ENCODE results near the gene RHEB.

Gene RHEB

DNA sequence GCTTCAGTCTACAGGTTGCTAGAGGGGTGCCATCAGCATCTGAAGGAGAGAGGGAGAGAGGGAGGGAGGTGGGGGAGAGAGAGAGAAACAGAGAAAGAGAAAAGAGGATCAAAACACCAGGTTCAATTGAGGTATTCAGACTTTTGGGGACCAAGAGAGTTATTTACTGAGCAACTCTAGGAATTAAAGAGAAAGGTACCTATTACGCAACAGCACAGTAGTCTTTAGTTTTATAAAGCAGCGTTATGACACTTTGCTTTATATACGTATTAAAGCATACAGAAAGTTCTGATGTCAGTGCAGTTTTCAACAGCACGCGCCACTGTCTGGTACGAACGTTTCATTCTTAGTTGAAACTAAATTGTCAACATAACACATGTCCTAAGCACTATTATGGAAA lies 41.8 kb downstream of the RHEB start:
- TF ChIP-seq, protein P1, sequence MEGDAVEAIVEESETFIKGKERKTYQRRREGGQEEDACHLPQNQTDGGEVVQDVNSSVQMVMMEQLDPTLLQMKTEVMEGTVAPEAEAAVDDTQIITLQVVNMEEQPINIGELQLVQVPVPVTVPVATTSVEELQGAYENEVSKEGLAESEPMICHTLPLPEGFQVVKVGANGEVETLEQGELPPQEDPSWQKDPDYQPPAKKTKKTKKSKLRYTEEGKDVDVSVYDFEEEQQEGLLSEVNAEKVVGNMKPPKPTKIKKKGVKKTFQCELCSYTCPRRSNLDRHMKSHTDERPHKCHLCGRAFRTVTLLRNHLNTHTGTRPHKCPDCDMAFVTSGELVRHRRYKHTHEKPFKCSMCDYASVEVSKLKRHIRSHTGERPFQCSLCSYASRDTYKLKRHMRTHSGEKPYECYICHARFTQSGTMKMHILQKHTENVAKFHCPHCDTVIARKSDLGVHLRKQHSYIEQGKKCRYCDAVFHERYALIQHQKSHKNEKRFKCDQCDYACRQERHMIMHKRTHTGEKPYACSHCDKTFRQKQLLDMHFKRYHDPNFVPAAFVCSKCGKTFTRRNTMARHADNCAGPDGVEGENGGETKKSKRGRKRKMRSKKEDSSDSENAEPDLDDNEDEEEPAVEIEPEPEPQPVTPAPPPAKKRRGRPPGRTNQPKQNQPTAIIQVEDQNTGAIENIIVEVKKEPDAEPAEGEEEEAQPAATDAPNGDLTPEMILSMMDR (conservative IDR thresholded peaks at IDR 0.05; ENCODE audit: low read depth, low read length) = no peak
- peaks cover 70% of the 10 kb centered on the region for H3K4me1 ChIP-seq (ENCODE audit: low read depth, poor library complexity, severe bottlenecking)
- no peak overlapping the region for H3K4me2 ChIP-seq
- peaks cover 91% of the 10 kb centered on the region for H3K79me2 ChIP-seq (ENCODE audit: insufficient read depth, low read depth)
- no peak overlapping the region for H3K27ac ChIP-seq
- no peak overlapping the region for H2AFZ ChIP-seq (ENCODE audit: low read depth)
- no peak overlapping the region for H3K9ac ChIP-seq
- H3K4me3 ChIP-seq (IDR thresholded peaks at IDR 0.05; ENCODE audit: insufficient read depth, low read depth, low read length) = no peak overlapping the region
- no peaks in the 10 kb centered on the region for H3K27me3 ChIP-seq (ENCODE audit: insufficient read depth, low read depth)
- H4K20me1 ChIP-seq (ENCODE audit: insufficient read depth) = peaks cover 10% of the 10 kb centered on the region; the same call in 1 of the 2 replicates
- no peaks in the 10 kb centered on the region for H3K36me3 ChIP-seq (ENCODE audit: insufficient read depth)

- peak overlapping the region; percentile 88 for H3K4me2 ChIP-seq
- peak overlapping the region; percentile 60 for H3K9ac ChIP-seq
- TF ChIP-seq, protein P1 (conservative IDR thresholded peaks at IDR 0.05; ENCODE audit: low read depth, low read length) = peak; percentile 36; the same call in 1 of the 2 replicates
These were observed 46.9 kb downstream of the RHEB start for GRCh38 chr7:151472644-151473380.

GRCh38 chr7:151470711-151471110 lies 49.0 kb downstream of the RHEB start:
- Histone ChIP-seq H3K36me3 (ENCODE audit: insufficient read depth) (peaks cover 27% of the 10 kb centered on the region; the same call in 1 of the 2 replicates), H4K20me1 (ENCODE audit: insufficient read depth) (no peaks in the 10 kb centered on the region), H3K79me2 (ENCODE audit: insufficient read depth, low read depth) (peaks cover 43% of the 10 kb centered on the region), H3K4me2 (peak overlapping the region; percentile 88), H3K4me1 (ENCODE audit: low read depth, poor library complexity, severe bottlenecking) (peaks cover 69% of the 10 kb centered on the region), H3K4me3 (IDR thresholded peaks at IDR 0.05; ENCODE audit: insufficient read depth, low read depth, low read length) (no peak overlapping the region), H3K9ac (peak overlapping the region; percentile 60; the same call in 1 of the 2 replicates), H3K27ac (peak overlapping the region; percentile 88; the same call in 1 of the 2 replicates), H3K27me3 (ENCODE audit: insufficient read depth, low read depth) (no peaks in the 10 kb centered on the region), H2AFZ (ENCODE audit: low read depth) (no peak overlapping the region)
- TF ChIP-seq, protein P1 (conservative IDR thresholded peaks at IDR 0.05; ENCODE audit: low read depth, low read length) = no peak

More at GRCh38 chr7:151472644-151473380, 46.9 kb downstream of the RHEB start:
- Histone ChIP-seq H2AFZ (ENCODE audit: low read depth) (peak overlapping the region; percentile 1; the same call in 1 of the 2 replicates), H3K27ac (peak overlapping the region; percentile 88), H3K79me2 (ENCODE audit: insufficient read depth, low read depth) (peaks cover 64% of the 10 kb centered on the region), H3K36me3 (ENCODE audit: insufficient read depth) (peaks cover 21% of the 10 kb centered on the region; the same call in 1 of the 2 replicates), H4K20me1 (ENCODE audit: insufficient read depth) (no peaks in the 10 kb centered on the region), H3K27me3 (ENCODE audit: insufficient read depth, low read depth) (no peaks in the 10 kb centered on the region), H3K4me1 (ENCODE audit: low read depth, poor library complexity, severe bottlenecking) (peaks cover 85% of the 10 kb centered on the region), H3K4me3 (IDR thresholded peaks at IDR 0.05; ENCODE audit: insufficient read depth, low read depth, low read length) (no peak overlapping the region)

DNA sequence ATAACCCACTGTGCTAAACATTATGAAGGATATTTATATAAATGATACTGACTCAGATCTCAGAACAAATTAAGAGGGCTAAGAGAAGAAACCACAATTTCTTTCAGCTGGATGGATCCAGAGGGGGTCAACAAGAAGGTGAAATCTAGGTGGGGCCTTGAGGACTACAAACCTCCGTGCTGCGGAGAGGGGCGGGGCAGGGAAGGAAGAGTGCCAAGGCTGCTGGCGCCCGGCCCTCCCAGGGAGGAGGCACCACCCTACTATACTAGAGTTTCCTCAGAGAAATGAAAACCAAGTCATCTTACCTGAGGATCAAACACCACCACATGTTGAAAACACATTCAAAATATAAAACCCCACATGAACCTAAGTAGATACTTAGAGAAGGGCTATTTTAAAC lies 50.4 kb downstream of the RHEB start:
- peaks cover 29% of the 10 kb centered on the region; the same call in 1 of the 2 replicates for H3K79me2 ChIP-seq (ENCODE audit: insufficient read depth, low read depth)
- peaks cover 55% of the 10 kb centered on the region for H3K4me1 ChIP-seq (ENCODE audit: low read depth, poor library complexity, severe bottlenecking)
- H3K4me2 ChIP-seq = no peak overlapping the region
- no peaks in the 10 kb centered on the region for H4K20me1 ChIP-seq (ENCODE audit: insufficient read depth)
- TF ChIP-seq, protein P1 (conservative IDR thresholded peaks at IDR 0.05; ENCODE audit: low read depth, low read length) = no peak
- H2AFZ ChIP-seq (ENCODE audit: low read depth) = no peak overlapping the region
- H3K4me3 ChIP-seq (IDR thresholded peaks at IDR 0.05; ENCODE audit: insufficient read depth, low read depth, low read length) = no peak overlapping the region
- H3K27ac ChIP-seq = no peak overlapping the region
- peaks cover 35% of the 10 kb centered on the region; the same call in 1 of the 2 replicates for H3K36me3 ChIP-seq (ENCODE audit: insufficient read depth)
- H3K9ac ChIP-seq = no peak overlapping the region
- no peaks in the 10 kb centered on the region for H3K27me3 ChIP-seq (ENCODE audit: insufficient read depth, low read depth)
